ENCODE measurements around the gene C4BPB. TPM values are rescaled to one million over a fixed set of nuclear protein-coding genes. Genes with fewer than 3 reads are reported as not detected.

Gene C4BPB
- total and polyA plus RNA-seq, 2 experiments from 2014 or later = 13.5 to 16.8 TPM

DNA sequence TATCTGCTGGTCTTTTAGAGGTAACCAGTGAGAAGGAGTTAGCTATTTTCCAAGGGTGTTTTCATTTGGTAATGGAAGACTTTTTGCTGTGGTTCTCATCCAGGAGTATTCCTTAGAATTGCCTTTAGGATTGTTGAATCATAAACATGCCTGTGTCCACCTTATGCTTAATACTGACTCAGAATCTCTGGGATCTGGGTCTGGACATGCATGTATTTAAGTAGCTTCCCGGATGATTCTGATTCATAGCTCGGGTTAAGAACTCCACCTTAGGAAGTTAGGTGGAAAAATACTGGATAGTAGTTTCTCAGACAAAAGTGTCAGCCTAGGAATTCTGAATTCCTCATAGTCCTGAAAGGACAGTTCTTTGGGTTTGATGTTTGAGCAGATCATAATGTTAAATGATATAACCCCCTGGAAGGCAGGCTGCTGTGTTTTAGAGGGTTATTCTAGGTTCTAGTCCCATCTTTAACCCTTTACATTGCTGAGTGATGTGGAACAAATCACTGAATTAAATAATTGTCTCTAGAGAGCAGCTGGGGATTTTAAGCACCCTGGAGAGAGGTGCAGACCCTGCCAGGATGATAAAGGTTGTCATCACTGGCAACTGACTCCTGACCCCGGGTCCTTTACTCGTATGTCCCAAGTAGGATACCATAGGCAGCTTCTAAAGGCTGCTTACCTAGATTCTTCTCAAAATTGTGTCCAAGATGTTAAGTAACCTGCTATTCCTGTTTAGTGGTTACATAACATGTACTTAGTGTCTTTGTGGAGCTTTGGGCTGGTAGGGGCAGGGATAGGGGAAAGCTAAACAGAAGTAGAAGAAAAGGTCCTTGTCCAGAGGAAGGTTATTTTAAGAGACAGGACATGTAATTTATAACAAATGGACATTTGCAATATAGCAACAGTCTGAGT, 14.5 kb upstream of the C4BPB start:
- Histone ChIP-seq H3K79me2 (no peaks in the 10 kb centered on the region), H3K27me3 (no peaks in the 10 kb centered on the region), H3K4me2 (no peak overlapping the region), H4K20me1 (ENCODE audit: insufficient read depth, poor library complexity, severe bottlenecking) (no peaks in the 10 kb centered on the region), H3K9me2 (replicated peaks; ENCODE audit: insufficient read depth) (no peaks in the 10 kb centered on the region), H3K27ac (no peak overlapping the region), H2AFZ (no peak overlapping the region), H3K9me3 (ENCODE audit: low read depth) (no peaks in the 10 kb centered on the region), H3K4me3 (no peak overlapping the region), H3K36me3 (replicated peaks; ENCODE audit: insufficient read depth, low read depth) (no peaks in the 10 kb centered on the region), H3K4me1 (ENCODE audit: insufficient read depth) (no peaks in the 10 kb centered on the region)
- WGBS (ENCODE audit: low lambda C conversion rate, missing lambda C conversion rate) = 74% methylated on average over 4 of the region's 4 CpGs
- DNase-seq (ENCODE audit: low spot score) = no peak
- TF ChIP-seq EZH2phosphoT487 (IDR thresholded peaks at IDR 0.05; ENCODE audit: low read depth, severe bottlenecking, unreplicated experiment) (no peak), EZH2 (IDR thresholded peaks at IDR 0.05; ENCODE audit: borderline replicate concordance) (no peak)
- TF ChIP-seq, protein P1, sequence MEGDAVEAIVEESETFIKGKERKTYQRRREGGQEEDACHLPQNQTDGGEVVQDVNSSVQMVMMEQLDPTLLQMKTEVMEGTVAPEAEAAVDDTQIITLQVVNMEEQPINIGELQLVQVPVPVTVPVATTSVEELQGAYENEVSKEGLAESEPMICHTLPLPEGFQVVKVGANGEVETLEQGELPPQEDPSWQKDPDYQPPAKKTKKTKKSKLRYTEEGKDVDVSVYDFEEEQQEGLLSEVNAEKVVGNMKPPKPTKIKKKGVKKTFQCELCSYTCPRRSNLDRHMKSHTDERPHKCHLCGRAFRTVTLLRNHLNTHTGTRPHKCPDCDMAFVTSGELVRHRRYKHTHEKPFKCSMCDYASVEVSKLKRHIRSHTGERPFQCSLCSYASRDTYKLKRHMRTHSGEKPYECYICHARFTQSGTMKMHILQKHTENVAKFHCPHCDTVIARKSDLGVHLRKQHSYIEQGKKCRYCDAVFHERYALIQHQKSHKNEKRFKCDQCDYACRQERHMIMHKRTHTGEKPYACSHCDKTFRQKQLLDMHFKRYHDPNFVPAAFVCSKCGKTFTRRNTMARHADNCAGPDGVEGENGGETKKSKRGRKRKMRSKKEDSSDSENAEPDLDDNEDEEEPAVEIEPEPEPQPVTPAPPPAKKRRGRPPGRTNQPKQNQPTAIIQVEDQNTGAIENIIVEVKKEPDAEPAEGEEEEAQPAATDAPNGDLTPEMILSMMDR (IDR thresholded peaks at IDR 0.05; ENCODE audit: poor library complexity) = no peak

DNA sequence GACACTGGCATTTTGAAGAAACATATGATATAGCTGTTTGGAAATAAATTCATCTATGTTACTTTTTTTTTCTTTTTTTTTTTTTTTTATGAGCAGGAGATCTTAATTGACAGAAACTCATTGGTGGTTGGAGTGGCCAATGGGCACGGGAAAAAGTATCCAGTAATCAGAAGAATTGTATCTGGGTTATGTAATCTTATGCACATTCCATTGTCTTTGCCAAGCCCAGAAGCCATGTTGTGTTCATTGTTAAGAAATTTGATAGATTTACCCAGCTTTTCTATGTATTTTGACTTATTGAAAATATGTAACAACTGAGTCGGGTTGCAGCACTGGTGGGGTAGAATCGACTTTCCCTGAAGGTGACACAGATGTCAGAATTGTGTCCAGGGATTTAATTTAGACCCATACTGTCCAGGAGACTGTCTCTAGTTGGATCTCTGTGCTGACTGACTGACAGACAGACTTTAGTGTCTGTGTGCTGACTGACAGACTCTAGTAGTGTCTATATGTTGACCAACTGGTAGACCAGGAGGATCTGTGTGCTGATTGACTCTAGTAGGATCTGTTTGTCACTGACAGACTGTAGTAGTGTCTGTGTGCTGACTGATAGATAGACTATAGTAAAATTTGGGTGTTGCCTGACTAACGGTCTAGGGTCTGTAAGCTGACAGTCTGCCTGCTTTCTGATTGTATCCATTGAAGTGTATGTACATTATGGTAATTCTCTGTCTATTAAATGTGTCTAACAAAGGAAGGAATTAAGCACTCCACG, 12.3 kb upstream of the C4BPB start:
- H3K9me3 ChIP-seq (ENCODE audit: low read depth) = no peaks in the 10 kb centered on the region
- H3K9me2 ChIP-seq (replicated peaks; ENCODE audit: insufficient read depth) = no peaks in the 10 kb centered on the region
- no peaks in the 10 kb centered on the region for H3K27me3 ChIP-seq
- no peaks in the 10 kb centered on the region for H3K4me1 ChIP-seq (ENCODE audit: insufficient read depth)
- no peak for DNase-seq (ENCODE audit: low spot score)
- H2AFZ ChIP-seq = no peak overlapping the region
- H3K4me2 ChIP-seq = no peak overlapping the region
- no peaks in the 10 kb centered on the region for H3K36me3 ChIP-seq (replicated peaks; ENCODE audit: insufficient read depth, low read depth)
- no peaks in the 10 kb centered on the region for H4K20me1 ChIP-seq (ENCODE audit: insufficient read depth, poor library complexity, severe bottlenecking)
- no peak overlapping the region for H3K27ac ChIP-seq
- H3K4me3 ChIP-seq = no peak overlapping the region
- TF ChIP-seq EZH2 (IDR thresholded peaks at IDR 0.05; ENCODE audit: borderline replicate concordance) (no peak), EZH2phosphoT487 (IDR thresholded peaks at IDR 0.05; ENCODE audit: low read depth, severe bottlenecking, unreplicated experiment) (no peak)
- TF ChIP-seq, protein P1 (IDR thresholded peaks at IDR 0.05; ENCODE audit: poor library complexity) = no peak
- WGBS (ENCODE audit: low lambda C conversion rate, missing lambda C conversion rate) = 87% methylated on average over 5 of the region's 5 CpGs
- H3K79me2 ChIP-seq = no peaks in the 10 kb centered on the region

DNA sequence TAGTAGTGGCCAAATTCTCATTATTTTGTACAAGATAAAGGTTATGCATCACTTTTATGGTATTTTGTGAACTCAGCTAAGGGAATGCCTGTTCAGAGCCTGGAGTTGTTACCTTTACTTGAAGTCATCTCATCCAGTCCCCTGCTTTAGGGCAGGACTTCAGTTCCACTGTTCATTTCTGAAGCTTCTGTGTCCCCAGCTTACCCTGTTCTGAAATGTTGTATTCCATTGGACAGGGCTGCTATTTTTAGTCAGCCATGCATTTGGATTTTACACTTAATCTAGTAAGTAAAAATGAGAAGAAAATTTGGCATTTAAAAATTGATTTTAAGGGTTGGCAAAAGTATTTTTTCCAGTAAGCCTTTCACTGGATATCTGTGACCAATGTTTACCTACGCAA, 11.6 kb upstream of the C4BPB start:
- DNase-seq (ENCODE audit: low spot score) = no peak
- H3K9me3 ChIP-seq (ENCODE audit: low read depth) = no peaks in the 10 kb centered on the region
- WGBS (ENCODE audit: low lambda C conversion rate, missing lambda C conversion rate) = 92% methylated on average over 1 of the region's 1 CpG
- H3K27me3 ChIP-seq = no peaks in the 10 kb centered on the region
- no peaks in the 10 kb centered on the region for H3K36me3 ChIP-seq (replicated peaks; ENCODE audit: insufficient read depth, low read depth)
- no peaks in the 10 kb centered on the region for H3K9me2 ChIP-seq (replicated peaks; ENCODE audit: insufficient read depth)
- no peaks in the 10 kb centered on the region for H3K4me1 ChIP-seq (ENCODE audit: insufficient read depth)
- TF ChIP-seq EZH2phosphoT487 (IDR thresholded peaks at IDR 0.05; ENCODE audit: low read depth, severe bottlenecking, unreplicated experiment) (no peak), EZH2 (IDR thresholded peaks at IDR 0.05; ENCODE audit: borderline replicate concordance) (no peak)
- TF ChIP-seq, protein P1 (IDR thresholded peaks at IDR 0.05; ENCODE audit: poor library complexity) = no peak
- no peak overlapping the region for H3K27ac ChIP-seq
- no peak overlapping the region for H3K4me3 ChIP-seq
- H3K79me2 ChIP-seq = no peaks in the 10 kb centered on the region
- H2AFZ ChIP-seq = no peak overlapping the region
- H4K20me1 ChIP-seq (ENCODE audit: insufficient read depth, poor library complexity, severe bottlenecking) = no peaks in the 10 kb centered on the region
- H3K4me2 ChIP-seq = no peak overlapping the region
